Neural crest cell (in vitro differentiated cells): ENCODE measurements around the gene TSPYL1. TPM values are rescaled to one million over a fixed set of nuclear protein-coding genes. Genes with fewer than 3 reads are reported as not detected.

ENCODE experiments used
- DNase-seq: peaks from one replicate; pipeline ENCODE4 v3.0.0; 2021; ENCODE audit warnings: low read depth, mixed read lengths, low spot score
- H3K27ac Mint-ChIP-seq: one replicate; pipeline ENCODE4 v1.8.0; 2021; ENCODE audit warnings: mild to moderate bottlenecking, mixed read lengths; ENCODE audit not compliant: unreplicated experiment
- H3K27me3 Mint-ChIP-seq: 2 replicates; pipeline ENCODE4 v1.8.0; 2021; ENCODE audit warnings: low read depth, mild to moderate bottlenecking, mixed read lengths
- H3K36me3 Mint-ChIP-seq: 2 replicates; pipeline ENCODE4 v1.8.0; 2021; ENCODE audit warnings: low read depth, mild to moderate bottlenecking, mixed read lengths
- H3K4me1 Mint-ChIP-seq: 2 replicates; pipeline ENCODE4 v1.8.0; 2021; ENCODE audit warnings: mixed read lengths
- H3K4me3 Mint-ChIP-seq: one replicate; pipeline ENCODE4 v1.8.0; 2021; ENCODE audit warnings: mild to moderate bottlenecking, mixed read lengths
- H3K9me3 Mint-ChIP-seq: 2 replicates; pipeline ENCODE4 v1.8.0; 2021; ENCODE audit warnings: mixed read lengths
- CTCF ChIP-seq: fragments of 200-600 bp; sonication (generic); conservative IDR thresholded peaks from 2 replicates; pipeline ENCODE4 v1.5.0; 2021; ENCODE audit warnings: antibody characterized with exemption, mild to moderate bottlenecking
- total RNA-seq: library from RNA; stranded (reverse); gene quantifications from 2 replicates; pipeline ENCODE4 v1.2.1, GENCODE V29; 2021

The TSPYL1 gene
- total RNA-seq, 1 donor from 2014 or later: 57.7 TPM

- TF ChIP-seq CTCF: peak; percentile 95
- peaks cover 6% of the 10 kb centered on the region for H3K9me3 Mint-ChIP-seq
- H3K27ac Mint-ChIP-seq: no peak overlapping the region
- no peaks in the 10 kb centered on the region for H3K27me3 Mint-ChIP-seq
- peaks cover 15% of the 10 kb centered on the region for H3K36me3 Mint-ChIP-seq
- DNase-seq: no peak
- peaks cover 5% of the 10 kb centered on the region for H3K4me1 Mint-ChIP-seq
- no peak overlapping the region for H3K4me3 Mint-ChIP-seq
These were observed 11.0 kb downstream of the TSPYL1 start for GRCh38 chr6:116268589-116269293.

GRCh38 chr6:116267836-116268588 is 11.7 kb downstream of the TSPYL1 start:
- H3K4me1 Mint-ChIP-seq: peaks cover 5% of the 10 kb centered on the region
- H3K27me3 Mint-ChIP-seq: no peaks in the 10 kb centered on the region
- H3K4me3 Mint-ChIP-seq: no peak overlapping the region
- peaks cover 22% of the 10 kb centered on the region for H3K36me3 Mint-ChIP-seq
- no peak for TF ChIP-seq CTCF
- peaks cover 10% of the 10 kb centered on the region for H3K9me3 Mint-ChIP-seq
- H3K27ac Mint-ChIP-seq: no peak overlapping the region
- DNase-seq: no peak

- no peak for TF ChIP-seq CTCF
- H3K27me3 Mint-ChIP-seq: no peaks in the 10 kb centered on the region
- peaks cover 14% of the 10 kb centered on the region for H3K9me3 Mint-ChIP-seq
- H3K4me3 Mint-ChIP-seq: no peak overlapping the region
- no peak for DNase-seq
- peaks cover 5% of the 10 kb centered on the region for H3K4me1 Mint-ChIP-seq
- peaks cover 34% of the 10 kb centered on the region for H3K36me3 Mint-ChIP-seq
- no peak overlapping the region for H3K27ac Mint-ChIP-seq
These were observed 12.9 kb downstream of the TSPYL1 start for GRCh38 chr6:116266803-116267202.

- Mint-ChIP-seq H3K4me3 (no peak overlapping the region), H3K36me3 (peaks cover 47% of the 10 kb centered on the region), H3K4me1 (peaks cover 5% of the 10 kb centered on the region), H3K9me3 (peaks cover 20% of the 10 kb centered on the region), H3K27ac (no peak overlapping the region), H3K27me3 (no peaks in the 10 kb centered on the region)
- no peak for DNase-seq
- no peak for TF ChIP-seq CTCF
These were observed 14.5 kb downstream of the TSPYL1 start for GRCh38 chr6:116265041-116265829.

GRCh38 chr6:116263353-116263752 is 16.4 kb downstream of the TSPYL1 start:
- TF ChIP-seq CTCF: no peak
- H3K4me3 Mint-ChIP-seq: no peak overlapping the region
- DNase-seq: no peak
- peaks cover 54% of the 10 kb centered on the region for H3K36me3 Mint-ChIP-seq
- H3K27me3 Mint-ChIP-seq: no peaks in the 10 kb centered on the region
- H3K4me1 Mint-ChIP-seq: peaks cover under 1% of the 10 kb centered on the region
- H3K9me3 Mint-ChIP-seq: peaks cover 20% of the 10 kb centered on the region
- no peak overlapping the region for H3K27ac Mint-ChIP-seq
